Heart right ventricle (tissue), 16 donors: ENCODE measurements around the gene RALGAPA1. TPM values are rescaled to one million over a fixed set of nuclear protein-coding genes. Genes with fewer than 3 reads are reported as not detected.

ENCODE experiments used
- ATAC-seq, 8 donors: fragments of 200-7000 bp; cut with Tn5 transposase; one replicate each; pipeline ENCODE4 v1.9.1; 2020; ENCODE audit warnings: mild to moderate bottlenecking in 8 of 8, moderate library complexity in 8 of 8, moderate number of reproducible peaks in 1 of 8
- DNase-seq, 2 donors: peaks; one replicate each; pipeline ENCODE4 v3.0.0-alpha.2; 2020
- H3K27ac ChIP-seq, 10 donors: fragments of 200-600 bp; sonication (generic) in 2 of 10; one replicate each; pipeline versions ENCODE4 v1.5.0 to v1.8.0; 2020 to 2022; ENCODE audit warnings: mild to moderate bottlenecking in 3 of 10
- H3K27me3 ChIP-seq, 7 donors: fragments of 200-600 bp; one replicate each; pipeline ENCODE4 v1.8.0; 2021 to 2022; ENCODE audit warnings: mild to moderate bottlenecking in 2 of 7
- H3K36me3 ChIP-seq, 9 donors: fragments of 200-600 bp; sonication (generic) in 1 of 9; one replicate each; pipeline versions ENCODE4 v1.5.0 to v1.8.0; 2020 to 2022; ENCODE audit warnings: mild to moderate bottlenecking in 2 of 9
- H3K4me1 ChIP-seq, 9 donors: fragments of 200-600 bp; sonication (generic) in 1 of 9; one replicate each; pipeline versions ENCODE4 v1.5.0 to v1.8.0; 2020 to 2022; ENCODE audit warnings: mild to moderate bottlenecking in 4 of 9
- H3K4me3 ChIP-seq, 10 donors: fragments of 200-600 bp; sonication (generic) in 2 of 10; one replicate each; pipeline versions ENCODE4 v1.5.0 to v1.8.0; 2020 to 2022; ENCODE audit warnings: mild to moderate bottlenecking in 7 of 10, moderate library complexity in 2 of 10
- H3K9me3 ChIP-seq, 11 donors: fragments of 200-600 bp in 10 of 11; sonication (generic) in 2 of 11; one replicate each; pipeline versions ENCODE4 v1.5.0 to v1.8.0; 2013 to 2022; ENCODE audit warnings: mild to moderate bottlenecking in 2 of 11, control low read depth in 1 of 11, moderate library complexity in 1 of 11
- CTCF ChIP-seq, 9 donors: fragments of 200-600 bp; sonication (generic) in 2 of 9; IDR thresholded peaks; one replicate each; pipeline versions ENCODE4 v1.5.0 to v1.8.0; 2021 to 2022; ENCODE audit warnings: antibody characterized with exemption in 9 of 9, mild to moderate bottlenecking in 5 of 9, moderate library complexity in 1 of 9
- WGBS, 2 donors: extraction: QIAGEN DNeasy Blood & Tissue Kit; methylation state at CpG; one replicate each; pipeline ENCODE4 v1.1.7; 2013; ENCODE audit warnings: inconsistent platforms in 1 of 2; 5-methylcytosine and 5-hydroxymethylcytosine counted together
- intact Hi-C, 10 donors: fragments of 100-400 bp; cut with DNase I; formaldehyde crosslinking; loops; one replicate each; pipeline versions ENCODE4 v1.11.1 to v1.14.2; 2022
- polyA plus RNA-seq, 2 donors: library from polyadenylated mRNA; stranded (reverse); fragments of 200-250 nt; gene quantifications; one replicate each; pipeline ENCODE4 v1.2.3, GENCODE V29; 2013
- total RNA-seq, 10 donors: library from RNA; stranded (reverse); fragmentation: NEBNext Ultra II Directional in 3 of 10; extraction: Animal tissue kit (Norgen Biotek cat#: 25700) in 3 of 10; gene quantifications; one replicate each; pipeline versions ENCODE4 v1.2.1 to v1.2.4, GENCODE V29; 2021 to 2023
- donor health status: Arrhythmogenic right ventricular cardiomyopathy.
- donor health status: ischemic (EF 13 %, LVEDD 7.1; RV severe dilation, severe dysfunction).
- donor health status: healthy with polysubstance abuse.
- donor health status: DM: no; HTN: yes; CAD: no.
- donor health status: DM: no; HTN: no; CAD: no.
- donor health status: ischemic (EF 25% LVEDD 6.9; RV normal size, moderate dysfunction).
- donor health status: ischemic (EF 25% LVEDD 5.7; RV mildly dilated, moderate dysfunction).
- donor health status: healthy.
- donor health status: DM: yes; HTN: yes; CAD: no.
- donor health status: Ischemic cardiomyopathy.
- donor health status: ischemic (EF 35%, LVEDD 5.7; RV mildly dilated, moderate dysfunction).
- donor health status: nonischemic (EF 11% LVEDD 7.7; RV severe dilation, severe dysfunction).
- donor health status: DM: yes; HTN: yes; CAD: no.
- donor health status: PGD.
- donor health status: ischemic (EF 29% LVEDD 5.4; RV normal size, mild dysfunction).
- donor health status: nonischemic (EF 23%, LVEDD 6.1; RV moderate dilation, normal function).

RALGAPA1 gene
- total and polyA plus RNA-seq, 12 donors = 7.9 to 43.6 (median 35.3) TPM

GRCh38 chr14:35661875-35662274 lies 147.2 kb downstream of the RALGAPA1 start:
- 98 to 99% methylated on average over 3 of the region's 3 CpGs for WGBS, 2 donors

GRCh38 chr14:35653045-35653444 lies 156.1 kb downstream of the RALGAPA1 start:
- WGBS, 2 donors = 95% methylated on average over 1 of the region's 1 CpG
- Histone ChIP-seq H3K9me3 (no peaks in the 10 kb centered on the region), H3K27ac (no peak overlapping the region), H3K36me3 (peaks cover 0 to 96% (median 22%) of the 10 kb centered on the region in 9 donors), H3K4me1 (no peaks in the 10 kb centered on the region), H3K27me3 (no peaks in the 10 kb centered on the region), H3K4me3 (no peak overlapping the region)
- no peak for TF ChIP-seq CTCF (IDR thresholded peaks at IDR 0.05)
- DNase-seq (no peak), ATAC-seq (no peak)
- intact Hi-C loops = no loop called here

More at GRCh38 chr14:35661875-35662274, 147.2 kb downstream of the RALGAPA1 start:
- TF ChIP-seq CTCF (IDR thresholded peaks at IDR 0.05) = no peak
- no peak for DNase-seq
- no peak overlapping the region for H3K4me3 ChIP-seq
- peaks cover 0 to 83% (median 8%) of the 10 kb centered on the region in 9 donors for H3K36me3 ChIP-seq
- H3K27me3 ChIP-seq = no peaks in the 10 kb centered on the region
- intact Hi-C loops = no loop called here
- no peaks in the 10 kb centered on the region for H3K4me1 ChIP-seq
- no peak overlapping the region for H3K27ac ChIP-seq
- no peaks in the 10 kb centered on the region for H3K9me3 ChIP-seq
- ATAC-seq = no peak

- H3K36me3 ChIP-seq = peaks cover 0 to 98% (median 42%) of the 10 kb centered on the region in 9 donors
- H3K4me3 ChIP-seq = no peak overlapping the region
Observed at GRCh38 chr14:35643513-35643912, 165.6 kb downstream of the RALGAPA1 start.

GRCh38 chr14:35637851-35638250 lies 171.2 kb downstream of the RALGAPA1 start:
- no peak for TF ChIP-seq CTCF (IDR thresholded peaks at IDR 0.05)
- H3K36me3 ChIP-seq = peaks cover 0 to 100% (median 54%) of the 10 kb centered on the region in 9 donors
- H3K4me3 ChIP-seq = no peak overlapping the region
- 98 to 99% methylated on average over 2 of the region's 2 CpGs for WGBS, 2 donors
- DNase-seq (no peak), ATAC-seq (no peak)
- H3K4me1 ChIP-seq = peaks cover 0 to under 1% (median 0%) of the 10 kb centered on the region in 9 donors
- peaks cover 0 to 28% (median 4%) of the 10 kb centered on the region in 11 donors for H3K9me3 ChIP-seq
- H3K27ac ChIP-seq = no peak overlapping the region
- intact Hi-C loops = no loop called here
- H3K27me3 ChIP-seq = no peaks in the 10 kb centered on the region

More at GRCh38 chr14:35643513-35643912, 165.6 kb downstream of the RALGAPA1 start:
- no peak for TF ChIP-seq CTCF (IDR thresholded peaks at IDR 0.05)
- Histone ChIP-seq H3K4me1 (no peaks in the 10 kb centered on the region), H3K27me3 (no peaks in the 10 kb centered on the region), H3K27ac (no peak overlapping the region), H3K9me3 (peaks cover 0 to 38% (median 11%) of the 10 kb centered on the region in 11 donors)
- DNase-seq (no peak), ATAC-seq (no peak)
- intact Hi-C loops = no loop called here
